Measurements from ENCODE around the gene IFNAR1. TPM values are rescaled to one million over a fixed set of nuclear protein-coding genes. Genes with fewer than 3 reads are reported as not detected.
A peak's percentile ranks its signal among the peaks of the same experiment; 100 is the strongest.

IFNAR1 gene
- total and polyA plus RNA-seq, 9 of the 15 experiments (the other 6 are each of a cell fraction or from before 2014, with no cell fraction given): 8.6 to 31.8 (median 14.8) TPM

DNA sequence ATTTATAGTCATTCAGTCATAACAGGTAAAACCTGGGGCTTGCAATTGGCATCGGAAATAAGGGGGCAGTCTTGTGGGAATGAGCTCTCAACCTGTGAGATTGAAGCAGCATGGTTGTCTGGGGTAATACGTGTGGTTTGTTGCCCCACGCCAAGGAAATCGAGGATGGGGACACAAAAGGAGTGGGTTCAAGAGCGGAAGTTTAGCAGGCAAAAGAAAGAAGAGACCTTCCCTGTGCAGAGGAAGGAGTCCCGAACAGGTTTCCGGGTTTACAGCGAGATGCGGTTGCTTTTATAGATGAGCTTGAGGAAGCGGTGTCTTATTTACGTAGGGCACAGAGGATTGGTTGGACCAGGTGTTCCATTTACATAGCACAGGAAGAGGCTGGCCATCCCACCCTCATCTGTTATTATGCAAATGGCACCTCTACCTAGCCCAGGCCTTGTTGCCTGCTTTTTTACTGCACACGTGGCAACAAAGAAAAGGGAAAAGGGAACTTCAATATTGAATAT is 37.3 kb downstream of the IFNAR1 start (continued):
- TF ChIP-seq, protein P1, sequence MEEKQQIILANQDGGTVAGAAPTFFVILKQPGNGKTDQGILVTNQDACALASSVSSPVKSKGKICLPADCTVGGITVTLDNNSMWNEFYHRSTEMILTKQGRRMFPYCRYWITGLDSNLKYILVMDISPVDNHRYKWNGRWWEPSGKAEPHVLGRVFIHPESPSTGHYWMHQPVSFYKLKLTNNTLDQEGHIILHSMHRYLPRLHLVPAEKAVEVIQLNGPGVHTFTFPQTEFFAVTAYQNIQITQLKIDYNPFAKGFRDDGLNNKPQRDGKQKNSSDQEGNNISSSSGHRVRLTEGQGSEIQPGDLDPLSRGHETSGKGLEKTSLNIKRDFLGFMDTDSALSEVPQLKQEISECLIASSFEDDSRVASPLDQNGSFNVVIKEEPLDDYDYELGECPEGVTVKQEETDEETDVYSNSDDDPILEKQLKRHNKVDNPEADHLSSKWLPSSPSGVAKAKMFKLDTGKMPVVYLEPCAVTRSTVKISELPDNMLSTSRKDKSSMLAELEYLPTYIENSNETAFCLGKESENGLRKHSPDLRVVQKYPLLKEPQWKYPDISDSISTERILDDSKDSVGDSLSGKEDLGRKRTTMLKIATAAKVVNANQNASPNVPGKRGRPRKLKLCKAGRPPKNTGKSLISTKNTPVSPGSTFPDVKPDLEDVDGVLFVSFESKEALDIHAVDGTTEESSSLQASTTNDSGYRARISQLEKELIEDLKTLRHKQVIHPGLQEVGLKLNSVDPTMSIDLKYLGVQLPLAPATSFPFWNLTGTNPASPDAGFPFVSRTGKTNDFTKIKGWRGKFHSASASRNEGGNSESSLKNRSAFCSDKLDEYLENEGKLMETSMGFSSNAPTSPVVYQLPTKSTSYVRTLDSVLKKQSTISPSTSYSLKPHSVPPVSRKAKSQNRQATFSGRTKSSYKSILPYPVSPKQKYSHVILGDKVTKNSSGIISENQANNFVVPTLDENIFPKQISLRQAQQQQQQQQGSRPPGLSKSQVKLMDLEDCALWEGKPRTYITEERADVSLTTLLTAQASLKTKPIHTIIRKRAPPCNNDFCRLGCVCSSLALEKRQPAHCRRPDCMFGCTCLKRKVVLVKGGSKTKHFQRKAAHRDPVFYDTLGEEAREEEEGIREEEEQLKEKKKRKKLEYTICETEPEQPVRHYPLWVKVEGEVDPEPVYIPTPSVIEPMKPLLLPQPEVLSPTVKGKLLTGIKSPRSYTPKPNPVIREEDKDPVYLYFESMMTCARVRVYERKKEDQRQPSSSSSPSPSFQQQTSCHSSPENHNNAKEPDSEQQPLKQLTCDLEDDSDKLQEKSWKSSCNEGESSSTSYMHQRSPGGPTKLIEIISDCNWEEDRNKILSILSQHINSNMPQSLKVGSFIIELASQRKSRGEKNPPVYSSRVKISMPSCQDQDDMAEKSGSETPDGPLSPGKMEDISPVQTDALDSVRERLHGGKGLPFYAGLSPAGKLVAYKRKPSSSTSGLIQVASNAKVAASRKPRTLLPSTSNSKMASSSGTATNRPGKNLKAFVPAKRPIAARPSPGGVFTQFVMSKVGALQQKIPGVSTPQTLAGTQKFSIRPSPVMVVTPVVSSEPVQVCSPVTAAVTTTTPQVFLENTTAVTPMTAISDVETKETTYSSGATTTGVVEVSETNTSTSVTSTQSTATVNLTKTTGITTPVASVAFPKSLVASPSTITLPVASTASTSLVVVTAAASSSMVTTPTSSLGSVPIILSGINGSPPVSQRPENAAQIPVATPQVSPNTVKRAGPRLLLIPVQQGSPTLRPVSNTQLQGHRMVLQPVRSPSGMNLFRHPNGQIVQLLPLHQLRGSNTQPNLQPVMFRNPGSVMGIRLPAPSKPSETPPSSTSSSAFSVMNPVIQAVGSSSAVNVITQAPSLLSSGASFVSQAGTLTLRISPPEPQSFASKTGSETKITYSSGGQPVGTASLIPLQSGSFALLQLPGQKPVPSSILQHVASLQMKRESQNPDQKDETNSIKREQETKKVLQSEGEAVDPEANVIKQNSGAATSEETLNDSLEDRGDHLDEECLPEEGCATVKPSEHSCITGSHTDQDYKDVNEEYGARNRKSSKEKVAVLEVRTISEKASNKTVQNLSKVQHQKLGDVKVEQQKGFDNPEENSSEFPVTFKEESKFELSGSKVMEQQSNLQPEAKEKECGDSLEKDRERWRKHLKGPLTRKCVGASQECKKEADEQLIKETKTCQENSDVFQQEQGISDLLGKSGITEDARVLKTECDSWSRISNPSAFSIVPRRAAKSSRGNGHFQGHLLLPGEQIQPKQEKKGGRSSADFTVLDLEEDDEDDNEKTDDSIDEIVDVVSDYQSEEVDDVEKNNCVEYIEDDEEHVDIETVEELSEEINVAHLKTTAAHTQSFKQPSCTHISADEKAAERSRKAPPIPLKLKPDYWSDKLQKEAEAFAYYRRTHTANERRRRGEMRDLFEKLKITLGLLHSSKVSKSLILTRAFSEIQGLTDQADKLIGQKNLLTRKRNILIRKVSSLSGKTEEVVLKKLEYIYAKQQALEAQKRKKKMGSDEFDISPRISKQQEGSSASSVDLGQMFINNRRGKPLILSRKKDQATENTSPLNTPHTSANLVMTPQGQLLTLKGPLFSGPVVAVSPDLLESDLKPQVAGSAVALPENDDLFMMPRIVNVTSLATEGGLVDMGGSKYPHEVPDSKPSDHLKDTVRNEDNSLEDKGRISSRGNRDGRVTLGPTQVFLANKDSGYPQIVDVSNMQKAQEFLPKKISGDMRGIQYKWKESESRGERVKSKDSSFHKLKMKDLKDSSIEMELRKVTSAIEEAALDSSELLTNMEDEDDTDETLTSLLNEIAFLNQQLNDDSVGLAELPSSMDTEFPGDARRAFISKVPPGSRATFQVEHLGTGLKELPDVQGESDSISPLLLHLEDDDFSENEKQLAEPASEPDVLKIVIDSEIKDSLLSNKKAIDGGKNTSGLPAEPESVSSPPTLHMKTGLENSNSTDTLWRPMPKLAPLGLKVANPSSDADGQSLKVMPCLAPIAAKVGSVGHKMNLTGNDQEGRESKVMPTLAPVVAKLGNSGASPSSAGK (IDR thresholded peaks at IDR 0.05): no peak
- TF ChIP-seq, protein P2, sequence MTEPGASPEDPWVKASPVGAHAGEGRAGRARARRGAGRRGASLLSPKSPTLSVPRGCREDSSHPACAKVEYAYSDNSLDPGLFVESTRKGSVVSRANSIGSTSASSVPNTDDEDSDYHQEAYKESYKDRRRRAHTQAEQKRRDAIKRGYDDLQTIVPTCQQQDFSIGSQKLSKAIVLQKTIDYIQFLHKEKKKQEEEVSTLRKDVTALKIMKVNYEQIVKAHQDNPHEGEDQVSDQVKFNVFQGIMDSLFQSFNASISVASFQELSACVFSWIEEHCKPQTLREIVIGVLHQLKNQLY (CRISPR knock-in tag; conservative IDR thresholded peaks at IDR 0.05): no peak
- TF ChIP-seq, protein P3, sequence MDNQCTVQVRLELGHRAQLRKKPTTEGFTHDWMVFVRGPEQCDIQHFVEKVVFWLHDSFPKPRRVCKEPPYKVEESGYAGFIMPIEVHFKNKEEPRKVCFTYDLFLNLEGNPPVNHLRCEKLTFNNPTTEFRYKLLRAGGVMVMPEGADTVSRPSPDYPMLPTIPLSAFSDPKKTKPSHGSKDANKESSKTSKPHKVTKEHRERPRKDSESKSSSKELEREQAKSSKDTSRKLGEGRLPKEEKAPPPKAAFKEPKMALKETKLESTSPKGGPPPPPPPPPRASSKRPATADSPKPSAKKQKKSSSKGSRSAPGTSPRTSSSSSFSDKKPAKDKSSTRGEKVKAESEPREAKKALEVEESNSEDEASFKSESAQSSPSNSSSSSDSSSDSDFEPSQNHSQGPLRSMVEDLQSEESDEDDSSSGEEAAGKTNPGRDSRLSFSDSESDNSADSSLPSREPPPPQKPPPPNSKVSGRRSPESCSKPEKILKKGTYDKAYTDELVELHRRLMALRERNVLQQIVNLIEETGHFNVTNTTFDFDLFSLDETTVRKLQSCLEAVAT (IDR thresholded peaks at IDR 0.05): 0 out of 4 replicates have a peak, but pooled peaks of 1 of the 2 experiments have one; percentile 29
- peak; percentile 52 for TF ChIP-seq POLR2B (IDR thresholded peaks at IDR 0.05; ENCODE audit: low read depth, partially characterized antibody)
- peak; percentile 18; the same call in 1 of the 2 replicates for TF ChIP-seq ELF1 (tag; IDR thresholded peaks at IDR 0.05)
- TF ChIP-seq, protein P4, sequence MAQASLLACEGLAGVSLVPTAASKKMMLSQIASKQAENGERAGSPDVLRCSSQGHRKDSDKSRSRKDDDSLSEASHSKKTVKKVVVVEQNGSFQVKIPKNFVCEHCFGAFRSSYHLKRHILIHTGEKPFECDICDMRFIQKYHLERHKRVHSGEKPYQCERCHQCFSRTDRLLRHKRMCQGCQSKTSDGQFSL (CRISPR knock-in tag; IDR thresholded peaks at IDR 0.05): no peak
- TF ChIP-seq, protein P4 (tag; IDR thresholded peaks at IDR 0.05): no peak
- TF ChIP-seq MAZ (CRISPR knock-in tag; conservative IDR thresholded peaks at IDR 0.05 in 1 of 2, IDR thresholded peaks at IDR 0.05 in 1 of 2): 0 out of 4 replicates have a peak, but pooled peaks of 1 of the 2 experiments have one; percentile 27
- TF ChIP-seq KDM1A (IDR thresholded peaks at IDR 0.05): no peak
- TF ChIP-seq, protein P5, sequence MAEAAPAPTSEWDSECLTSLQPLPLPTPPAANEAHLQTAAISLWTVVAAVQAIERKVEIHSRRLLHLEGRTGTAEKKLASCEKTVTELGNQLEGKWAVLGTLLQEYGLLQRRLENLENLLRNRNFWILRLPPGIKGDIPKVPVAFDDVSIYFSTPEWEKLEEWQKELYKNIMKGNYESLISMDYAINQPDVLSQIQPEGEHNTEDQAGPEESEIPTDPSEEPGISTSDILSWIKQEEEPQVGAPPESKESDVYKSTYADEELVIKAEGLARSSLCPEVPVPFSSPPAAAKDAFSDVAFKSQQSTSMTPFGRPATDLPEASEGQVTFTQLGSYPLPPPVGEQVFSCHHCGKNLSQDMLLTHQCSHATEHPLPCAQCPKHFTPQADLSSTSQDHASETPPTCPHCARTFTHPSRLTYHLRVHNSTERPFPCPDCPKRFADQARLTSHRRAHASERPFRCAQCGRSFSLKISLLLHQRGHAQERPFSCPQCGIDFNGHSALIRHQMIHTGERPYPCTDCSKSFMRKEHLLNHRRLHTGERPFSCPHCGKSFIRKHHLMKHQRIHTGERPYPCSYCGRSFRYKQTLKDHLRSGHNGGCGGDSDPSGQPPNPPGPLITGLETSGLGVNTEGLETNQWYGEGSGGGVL (CRISPR knock-in tag; IDR thresholded peaks at IDR 0.05): no peak
